GM21619 (cell line): ENCODE data around the gene ATP8A1.
A peak's percentile ranks its signal among the peaks of the same experiment; 100 is the strongest.
"Not testable (repeated sequence)": the region's sequence is repeated elsewhere in the genome, so short reads cannot be mapped to it uniquely, and the experiment has no call there.

Experiments used
- ATAC-seq: cut with Tn5 transposase; IDR thresholded peaks from one replicate; pipeline ENCODE4 v1.9.1; 2021; ENCODE audit not compliant: unreplicated experiment

ATP8A1 gene

GRCh38 chr4:42377497-42377896 lies 279.4 kb downstream of the ATP8A1 start:
- ATAC-seq: no peak

DNA sequence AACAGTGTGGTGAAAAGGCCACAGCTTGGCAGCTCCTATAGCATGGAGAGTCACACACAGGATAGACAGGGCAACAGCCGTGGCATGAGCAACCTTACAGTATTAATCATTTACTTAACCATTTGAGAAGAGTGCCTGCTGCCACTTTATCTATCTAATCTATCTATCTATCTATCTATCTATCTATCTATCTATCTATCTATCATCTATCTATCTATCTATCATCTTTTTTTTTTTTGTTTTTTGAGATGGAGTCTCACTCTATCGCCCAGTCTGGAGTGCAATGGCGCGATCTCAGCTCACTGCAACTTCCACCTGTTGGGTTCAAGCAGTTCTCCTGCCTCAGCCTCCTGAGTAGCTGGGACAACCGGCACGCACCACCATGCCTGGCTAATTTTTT lies 284.6 kb downstream of the ATP8A1 start:
- ATAC-seq: not testable (repeated sequence)

GRCh38 chr4:42371305-42372252 lies 285.3 kb downstream of the ATP8A1 start:
- peak; percentile 70 for ATAC-seq

- no peak for ATAC-seq
These were observed 287.4 kb downstream of the ATP8A1 start for GRCh38 chr4:42369489-42369888.

DNA sequence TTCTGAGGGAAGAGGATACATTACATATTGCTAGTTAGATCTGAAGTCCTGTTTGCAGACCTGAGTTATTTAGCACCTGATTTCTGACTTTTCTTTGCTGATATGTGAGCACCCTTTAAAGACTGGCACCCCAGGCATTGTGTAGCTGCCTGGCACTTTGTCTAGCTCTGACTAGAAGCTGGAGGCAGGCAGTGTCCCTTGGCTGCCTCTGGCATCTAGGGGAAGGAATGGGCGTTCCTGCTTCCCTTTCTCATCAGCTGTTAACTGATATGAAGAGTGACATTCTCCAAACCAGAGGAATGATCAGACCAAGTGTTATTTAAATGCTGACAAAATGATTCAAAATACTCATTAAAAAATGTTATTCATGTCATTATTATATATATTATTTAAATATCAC lies 289.9 kb downstream of the ATP8A1 start:
- no peak for ATAC-seq

GRCh38 chr4:42364266-42365053 lies 292.4 kb downstream of the ATP8A1 start:
- ATAC-seq: no peak

- no peak for ATAC-seq
These were observed 293.3 kb downstream of the ATP8A1 start for GRCh38 chr4:42363614-42364013.

DNA sequence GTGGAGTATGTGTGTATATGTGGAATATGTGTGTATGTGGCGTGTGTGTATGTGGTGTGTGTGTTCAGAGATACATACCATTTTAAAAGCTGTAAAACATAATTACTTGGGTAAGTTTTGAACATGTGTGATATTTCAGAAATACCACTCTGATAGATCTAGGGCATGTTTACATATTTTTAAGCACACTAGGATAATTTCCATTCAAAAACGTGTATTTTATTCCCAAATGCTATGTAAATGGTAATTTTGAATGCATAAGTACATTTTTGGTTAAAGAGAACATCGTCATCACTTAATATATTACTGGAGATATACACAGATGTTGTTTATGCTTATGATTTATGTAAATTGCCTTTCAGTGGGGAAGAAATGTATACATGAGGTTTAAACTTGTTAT lies 294.3 kb downstream of the ATP8A1 start:
- no peak for ATAC-seq

DNA sequence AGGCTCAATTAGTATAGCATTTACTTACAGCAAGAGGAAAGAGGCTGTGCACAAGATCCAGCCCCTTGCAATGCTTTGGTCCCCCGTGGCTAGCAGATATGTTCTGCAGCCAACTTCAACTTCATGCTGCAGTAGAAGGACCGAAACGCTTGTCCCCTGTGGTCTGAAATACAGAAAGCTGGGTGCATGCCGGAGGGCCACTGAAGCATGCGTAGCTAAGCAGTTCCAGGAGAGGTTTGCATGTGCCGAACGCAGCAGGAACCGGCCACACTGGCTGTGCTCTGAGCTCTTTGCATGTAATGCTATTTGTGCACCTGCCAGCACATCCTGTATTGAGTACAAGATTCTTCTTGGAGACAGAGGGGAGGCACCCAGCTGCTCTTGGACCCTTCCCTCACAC lies 295.4 kb downstream of the ATP8A1 start:
- no peak for ATAC-seq

GRCh38 chr4:42360256-42360669 lies 296.6 kb downstream of the ATP8A1 start:
- ATAC-seq: no peak

DNA sequence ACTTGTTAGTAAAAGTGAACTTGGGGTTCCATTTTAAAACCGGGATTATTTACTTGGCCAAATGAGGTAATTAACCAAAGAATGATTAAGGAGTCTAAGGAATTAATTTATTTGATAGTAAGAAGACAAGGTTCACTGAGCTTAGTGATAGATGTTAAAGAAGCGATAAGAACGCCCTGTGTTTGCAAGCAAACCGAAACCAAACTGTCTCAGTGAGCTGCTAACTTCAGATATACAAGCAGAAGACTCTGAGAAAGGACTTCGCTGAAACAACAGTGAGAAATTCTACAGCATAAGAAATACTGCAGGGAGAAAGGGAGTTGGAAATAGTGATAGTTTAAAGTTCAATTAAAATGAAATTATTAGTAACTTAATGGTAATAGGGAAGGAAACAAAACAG lies 297.2 kb downstream of the ATP8A1 start:
- ATAC-seq: no peak
